Measurements from ENCODE around the gene GAL3ST2.

- TF ChIP-seq POLR2AphosphoS5 (IDR thresholded peaks at IDR 0.05; ENCODE audit: borderline replicate concordance, low read depth, low read length) (no peak), EZH2 (IDR thresholded peaks at IDR 0.05) (no peak), FOXP2 (optimal IDR thresholded peaks at IDR 0.05; ENCODE audit: control extremely low read depth, extremely low read length, insufficient read depth) (no peak)
These were observed 21.5 kb downstream of the GAL3ST2 start for GRCh38 chr2:241798081-241798630.

Data from SK-N-MC (cell line).